CD4-positive, alpha-beta T cell treated with Interferon gamma for 1 hour (primary cell): ENCODE results near the gene RAB28.
"Not testable (repeated sequence)": the region's sequence is repeated elsewhere in the genome, so short reads cannot be mapped to it uniquely, and the experiment has no call there.

Experiments used
- DNase-seq: peaks from one replicate; pipeline ENCODE4 v3.0.0-alpha.2; 2020

Gene RAB28

GRCh38 chr4:13445841-13446790 is 38.0 kb downstream of the RAB28 start:
- no peak for DNase-seq

GRCh38 chr4:13441506-13441905 is 42.6 kb downstream of the RAB28 start:
- DNase-seq, result no peak

DNA sequence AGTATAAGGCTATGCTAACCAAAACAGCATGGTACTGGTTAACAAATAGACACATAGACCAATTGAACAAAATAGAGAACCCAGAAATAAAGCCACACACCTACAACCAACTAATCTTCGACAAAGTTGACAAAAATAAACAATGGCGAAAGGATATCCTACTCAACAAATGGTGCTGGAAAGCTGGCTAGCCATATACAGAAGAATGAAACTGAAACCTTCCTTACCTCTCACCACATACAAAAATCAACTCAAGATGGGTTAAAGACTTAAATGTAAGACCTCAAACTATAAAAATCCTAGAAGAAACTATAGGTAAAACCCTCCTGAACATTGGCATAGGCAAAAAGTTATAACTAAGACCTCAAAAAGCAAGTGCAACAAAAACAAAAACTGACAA is 47.2 kb downstream of the RAB28 start:
- DNase-seq, result no peak

GRCh38 chr4:13432453-13432852 is 51.7 kb downstream of the RAB28 start:
- no peak for DNase-seq

DNA sequence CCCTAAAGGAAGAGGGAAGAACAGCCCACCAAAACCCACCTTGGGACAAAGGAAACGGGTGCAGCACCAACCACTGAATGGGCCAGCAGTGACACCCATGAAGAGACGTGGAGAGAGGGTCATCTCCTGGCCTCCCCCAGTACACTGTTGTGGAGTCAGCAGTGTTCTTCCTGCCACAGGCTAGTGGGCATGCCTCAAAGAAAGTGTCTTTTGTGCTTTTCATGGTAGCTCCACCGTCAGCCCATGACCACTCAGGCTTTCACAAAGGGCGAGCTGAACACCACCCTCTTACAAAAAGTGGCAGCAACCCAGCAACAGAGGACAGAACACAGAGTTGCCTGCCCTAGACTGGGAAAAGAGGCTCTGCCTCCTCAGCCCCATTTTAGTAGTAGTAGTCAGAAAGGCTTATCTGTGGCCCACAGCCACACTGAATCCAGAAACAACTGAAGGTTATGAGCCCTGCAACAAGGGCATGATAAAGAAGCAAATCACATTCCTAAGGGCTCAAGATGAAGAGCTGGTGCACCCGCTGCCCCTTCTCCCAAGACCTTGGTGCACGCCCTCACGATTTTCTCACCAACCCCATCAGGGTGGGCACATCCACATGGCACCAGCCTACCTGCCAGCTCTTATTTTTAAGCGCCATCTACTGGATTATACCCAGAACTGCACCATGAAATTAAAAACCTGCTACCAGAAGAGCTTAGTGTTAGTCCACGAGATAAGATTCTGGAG is 53.1 kb downstream of the RAB28 start:
- DNase-seq, result no peak

- no peak for DNase-seq
These were observed 56.4 kb downstream of the RAB28 start for GRCh38 chr4:13427599-13428325.

GRCh38 chr4:13415068-13415785 is 68.9 kb downstream of the RAB28 start:
- no peak for DNase-seq

- no peak for DNase-seq
These were observed 70.3 kb downstream of the RAB28 start for GRCh38 chr4:13413729-13414437.

DNA sequence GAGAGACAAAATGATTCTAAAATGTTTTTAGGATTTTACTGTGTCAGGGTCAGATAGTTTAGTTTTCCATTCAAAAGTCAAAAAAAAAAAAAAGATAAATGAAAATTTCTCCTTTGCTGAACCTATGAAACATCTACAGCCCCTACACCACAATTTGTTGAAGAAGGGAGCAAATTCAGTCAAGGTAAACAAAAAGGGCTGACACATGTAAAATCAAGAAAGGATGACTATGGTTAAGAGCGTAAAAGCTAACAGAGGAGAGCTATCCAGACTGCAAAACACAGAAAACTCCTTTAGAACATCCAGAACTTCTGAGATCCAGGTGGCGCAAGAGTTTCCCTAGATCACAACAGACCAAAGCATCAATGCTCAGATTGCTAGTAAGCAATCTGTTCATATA is 72.2 kb downstream of the RAB28 start:
- no peak for DNase-seq

- no peak for DNase-seq
These were observed 74.8 kb downstream of the RAB28 start for GRCh38 chr4:13409324-13409723.

GRCh38 chr4:13406156-13406555 is 78.0 kb downstream of the RAB28 start:
- DNase-seq, result not testable (repeated sequence)

DNA sequence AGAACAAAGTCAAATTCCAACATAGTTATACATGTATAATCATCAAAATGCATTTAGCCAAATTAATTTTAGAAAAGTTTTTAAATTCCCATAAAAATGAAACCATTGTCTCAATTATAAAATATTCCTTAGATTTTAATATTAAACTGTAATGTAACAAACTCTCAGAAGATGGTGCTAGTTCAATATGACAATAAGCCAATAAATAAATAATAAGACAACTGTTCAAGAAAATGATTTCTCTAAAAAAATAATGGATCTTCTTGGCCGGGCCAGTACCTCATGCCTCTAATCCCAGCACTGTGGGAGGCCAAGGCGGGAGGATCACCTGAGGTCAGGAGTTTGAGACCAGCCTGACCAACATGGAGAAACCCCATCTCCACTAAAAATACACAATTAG is 80.3 kb downstream of the RAB28 start:
- no peak for DNase-seq

DNA sequence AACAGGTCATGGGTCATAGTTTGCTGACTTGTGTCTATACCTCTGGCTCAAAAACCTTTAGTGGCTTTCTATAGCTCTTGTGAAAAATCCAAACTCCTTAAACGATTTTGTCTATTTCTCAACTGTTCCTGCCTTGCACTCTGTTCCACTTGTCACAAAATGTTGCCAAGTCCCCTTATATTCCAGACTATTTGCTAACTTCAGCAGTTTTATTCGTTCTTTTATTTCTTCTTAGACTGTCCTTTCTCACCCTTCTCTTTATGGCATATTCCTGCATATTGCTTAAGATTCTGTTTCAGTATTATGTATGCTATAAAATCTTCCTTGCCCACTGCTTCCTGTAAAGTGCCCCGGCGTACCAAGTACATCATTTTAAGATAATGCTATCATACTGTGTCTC is 80.8 kb downstream of the RAB28 start:
- no peak for DNase-seq

- no peak for DNase-seq
These were observed 84.9 kb downstream of the RAB28 start for GRCh38 chr4:13399257-13399656.

- no peak for DNase-seq
These were observed 88.0 kb downstream of the RAB28 start for GRCh38 chr4:13396161-13396560.

- DNase-seq, result not testable (repeated sequence)
These were observed 94.2 kb downstream of the RAB28 start for GRCh38 chr4:13389901-13390300.

GRCh38 chr4:13386405-13387107 is 97.6 kb downstream of the RAB28 start:
- no peak for DNase-seq

GRCh38 chr4:13384055-13384454 is 100.1 kb downstream of the RAB28 start:
- no peak for DNase-seq

DNA sequence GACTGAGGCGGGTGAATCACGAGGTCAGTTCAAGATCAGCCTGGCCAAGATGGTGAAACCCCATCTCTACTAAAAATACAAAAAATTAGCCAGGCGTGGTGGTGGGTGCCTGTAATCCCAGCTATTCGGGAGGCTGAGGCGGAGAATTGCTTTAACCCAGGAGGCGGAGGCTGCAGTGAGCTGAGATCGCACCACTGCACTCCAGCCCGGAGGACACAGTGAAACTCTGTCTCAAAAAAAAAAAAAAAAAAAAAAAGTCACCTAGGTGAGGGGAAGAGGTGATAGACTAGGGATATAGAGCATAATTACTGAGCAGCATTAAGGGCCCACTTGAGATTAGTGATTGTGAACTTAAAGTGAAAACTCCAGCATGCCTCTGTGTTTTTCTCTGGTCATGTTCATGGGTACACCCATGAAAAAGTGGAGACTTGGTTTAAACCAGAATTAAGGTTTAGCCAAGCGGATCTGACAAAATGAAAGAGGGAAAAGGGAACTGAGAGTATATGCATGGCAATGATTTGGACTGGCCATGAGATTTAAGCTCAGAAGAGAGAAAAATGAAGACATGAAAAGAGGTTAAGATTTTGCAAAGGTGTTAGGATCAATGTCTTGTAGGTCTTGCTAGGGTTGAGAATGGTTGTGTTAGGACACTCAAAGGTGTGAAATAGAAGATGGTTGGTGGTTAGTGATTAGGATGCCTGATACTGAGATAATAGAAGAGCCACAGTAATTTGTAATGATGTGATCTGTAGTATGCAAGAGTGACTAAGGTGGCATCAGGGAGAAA is 105.0 kb downstream of the RAB28 start:
- no peak for DNase-seq

GRCh38 chr4:13371048-13371447 is 113.1 kb downstream of the RAB28 start:
- DNase-seq, result no peak

DNA sequence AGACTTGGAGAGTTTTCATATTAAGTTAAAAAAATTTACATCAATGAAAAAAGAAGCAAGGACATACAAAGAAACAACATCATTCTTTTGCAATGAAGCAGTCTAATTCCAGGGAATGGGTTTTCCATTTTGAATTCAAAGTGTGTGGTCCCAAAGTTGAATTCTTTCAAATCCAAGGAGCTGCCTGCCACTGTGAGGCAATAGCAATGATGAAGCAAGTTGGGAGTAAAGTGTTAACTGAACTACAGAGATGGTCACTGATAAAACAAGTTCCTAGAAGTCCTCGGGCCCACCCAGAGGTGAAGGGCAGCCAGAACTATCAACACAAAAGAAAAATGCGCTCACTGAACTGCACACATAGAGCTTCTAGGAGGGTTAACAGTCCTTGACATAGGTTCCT is 115.9 kb downstream of the RAB28 start:
- DNase-seq, result no peak
